Panc1 (cell line): ENCODE data around the gene LTC4S. TPM values are rescaled to one million over a fixed set of nuclear protein-coding genes. Genes with fewer than 3 reads are reported as not detected.

ENCODE experiments used
- ATAC-seq: fragments of 200-7000 bp; cut with Tn5 transposase; 2 replicates; pipeline ENCODE4 v1.9.1; 2020; ENCODE audit warnings: mild to moderate bottlenecking, moderate library complexity
- BruUV-seq: library from RNA; stranded (reverse); fragments of 400-500 nt; replicated peaks from 2 replicates; lab custom pipeline; 2021; lab: Mats Ljungman, UMichigan
- CTCF ChIA-PET: fragments of 300-600 bp; sonication (Branson Sonifier 250); formaldehyde crosslinking; loops from one replicate; lab custom pipeline; 2022; ENCODE audit warnings: antibody characterized with exemption; lab: Charles Lee
- POLR2A ChIA-PET: fragments of 300-600 bp; sonication (Branson Sonifier 250); formaldehyde crosslinking; loops from one replicate; lab custom pipeline; 2022; ENCODE audit warnings: antibody characterized with exemption; lab: Charles Lee
- DNase-seq: peaks from one replicate; pipeline ENCODE4 v3.0.0-alpha.2; 2010; ENCODE audit warnings: low read depth, low spot score
- H3K27ac ChIP-seq: 2 replicates; pipeline ENCODE4 v1.5.1; 2011; ENCODE audit warnings: mild to moderate bottlenecking, low read length, inconsistent platforms
- H3K27me3 ChIP-seq: fragments of 200-500 bp; sonication (Bioruptor generic); 2 replicates; pipeline ENCODE4 v1.6.0; 2014; ENCODE audit warnings: low read length, inconsistent platforms; ENCODE audit not compliant: control insufficient read depth, insufficient read depth
- H3K36me3 ChIP-seq: fragments of 200-500 bp; sonication (Bioruptor generic); 2 replicates; pipeline ENCODE4 v1.5.1; 2014; ENCODE audit warnings: inconsistent platforms, mild to moderate bottlenecking, low read length, moderate library complexity; ENCODE audit not compliant: control insufficient read depth, insufficient read depth
- H3K4me1 ChIP-seq: 2 replicates; pipeline ENCODE4 v1.5.1; 2011; ENCODE audit warnings: inconsistent platforms, mild to moderate bottlenecking, low read length, moderate library complexity; ENCODE audit not compliant: control insufficient read depth, insufficient read depth
- H3K4me3 ChIP-seq, 2 experiments: 2 replicates each; pipeline ENCODE4 v1.5.1; 2011 to 2012; ENCODE audit warnings: low read depth in 2 of 2, low read length in 2 of 2, mild to moderate bottlenecking in 2 of 2, inconsistent platforms in 1 of 2, moderate library complexity in 1 of 2
- H3K9me3 ChIP-seq: fragments of 200-500 bp; sonication (Bioruptor generic); 2 replicates; pipeline ENCODE4 v1.5.1; 2014; ENCODE audit warnings: low read depth, mild to moderate bottlenecking, inconsistent platforms, low read length, moderate library complexity; ENCODE audit not compliant: control insufficient read depth, insufficient read depth
- POLR2AphosphoS5 ChIP-seq: IDR thresholded peaks from 2 replicates; pipeline ENCODE4 v1.6.1; 2012; ENCODE audit warnings: mild to moderate bottlenecking, low read depth, low read length, moderate library complexity
- REST ChIP-seq, 2 experiments: IDR thresholded peaks; 2 replicates each; pipeline ENCODE4 v1.6.1; 2011 to 2012; ENCODE audit warnings: low read depth in 2 of 2, control low read depth in 1 of 2, low read length in 1 of 2, mild to moderate bottlenecking in 1 of 2, moderate library complexity in 1 of 2; ENCODE audit not compliant: insufficient read depth in 1 of 2
- SIN3A ChIP-seq: IDR thresholded peaks from 2 replicates; pipeline ENCODE4 v1.6.1; 2012; ENCODE audit warnings: low read depth, mild to moderate bottlenecking, low read length, moderate library complexity, borderline replicate concordance; ENCODE audit not compliant: insufficient read depth
- TCF7L2 ChIP-seq: IDR thresholded peaks from 2 replicates; pipeline ENCODE4 v1.6.1; 2011; ENCODE audit warnings: mild to moderate bottlenecking, low read depth, low read length, inconsistent platforms
- in situ Hi-C: cut with HindIII; loops from 2 replicates; pipeline ENCODE4 v1.10.0; 2016; ENCODE audit warnings: low sequenced_read_pairs, low pct_unique_long_range_greater_than_20kb
- intact Hi-C: fragments of 100-400 bp; cut with micrococcal nuclease; formaldehyde crosslinking; loops from one replicate; pipeline ENCODE4 v1.10.0; 2022; ENCODE audit not compliant: unreplicated experiment
- total RNA-seq: library from RNA; stranded (reverse); gene quantifications from one replicate; pipeline ENCODE4 v1.2.1, GENCODE V29; 2021; ENCODE audit not compliant: unreplicated experiment
- TF ChIP-seq, protein P1 (sequence below): fragments of 450-650 bp; IDR thresholded peaks from 2 replicates; pipeline ENCODE4 v1.5.1; 2017; ENCODE audit warnings: mild to moderate bottlenecking

LTC4S gene
- total RNA-seq, 1 experiment from 2014 or later = 0.69 TPM

- no peak overlapping the region for H3K4me3 ChIP-seq
- DNase-seq (no peak), ATAC-seq (no peak)
- in situ Hi-C loops = no loop called here
- ChIA-PET POLR2A (no interaction called here), CTCF (interaction anchor here (0.6 to 2.0 kb wide), 2 partner anchors 27 to 1356 kb away, joined by 12 to 16 read pairs; no protein-coding TSS in a partner anchor)
- no peaks in the 10 kb centered on the region for H3K9me3 ChIP-seq
- no peaks in the 10 kb centered on the region for H3K27me3 ChIP-seq
- intact Hi-C loops = no loop called here
- H3K27ac ChIP-seq = peak overlapping the region; percentile 57
- peaks cover 72% of the 10 kb centered on the region for H3K4me1 ChIP-seq
- TF ChIP-seq SIN3A = no peak
- TF ChIP-seq REST (IDR thresholded peaks at IDR 0.05; ENCODE audit: insufficient read depth in 1 of 2, low read depth in 2 of 2, low read length in 1 of 2) = no peak
- no peak for TF ChIP-seq TCF7L2
- TF ChIP-seq, protein P1, sequence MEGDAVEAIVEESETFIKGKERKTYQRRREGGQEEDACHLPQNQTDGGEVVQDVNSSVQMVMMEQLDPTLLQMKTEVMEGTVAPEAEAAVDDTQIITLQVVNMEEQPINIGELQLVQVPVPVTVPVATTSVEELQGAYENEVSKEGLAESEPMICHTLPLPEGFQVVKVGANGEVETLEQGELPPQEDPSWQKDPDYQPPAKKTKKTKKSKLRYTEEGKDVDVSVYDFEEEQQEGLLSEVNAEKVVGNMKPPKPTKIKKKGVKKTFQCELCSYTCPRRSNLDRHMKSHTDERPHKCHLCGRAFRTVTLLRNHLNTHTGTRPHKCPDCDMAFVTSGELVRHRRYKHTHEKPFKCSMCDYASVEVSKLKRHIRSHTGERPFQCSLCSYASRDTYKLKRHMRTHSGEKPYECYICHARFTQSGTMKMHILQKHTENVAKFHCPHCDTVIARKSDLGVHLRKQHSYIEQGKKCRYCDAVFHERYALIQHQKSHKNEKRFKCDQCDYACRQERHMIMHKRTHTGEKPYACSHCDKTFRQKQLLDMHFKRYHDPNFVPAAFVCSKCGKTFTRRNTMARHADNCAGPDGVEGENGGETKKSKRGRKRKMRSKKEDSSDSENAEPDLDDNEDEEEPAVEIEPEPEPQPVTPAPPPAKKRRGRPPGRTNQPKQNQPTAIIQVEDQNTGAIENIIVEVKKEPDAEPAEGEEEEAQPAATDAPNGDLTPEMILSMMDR = no peak
- TF ChIP-seq POLR2AphosphoS5 = no peak; the same call in 1 of the 2 replicates
- BruUV-seq = TSS peak; percentile 29
- peaks cover 21% of the 10 kb centered on the region for H3K36me3 ChIP-seq
Measured at GRCh38 chr5:179828756-179829421, 35.1 kb downstream of the LTC4S start.

DNA sequence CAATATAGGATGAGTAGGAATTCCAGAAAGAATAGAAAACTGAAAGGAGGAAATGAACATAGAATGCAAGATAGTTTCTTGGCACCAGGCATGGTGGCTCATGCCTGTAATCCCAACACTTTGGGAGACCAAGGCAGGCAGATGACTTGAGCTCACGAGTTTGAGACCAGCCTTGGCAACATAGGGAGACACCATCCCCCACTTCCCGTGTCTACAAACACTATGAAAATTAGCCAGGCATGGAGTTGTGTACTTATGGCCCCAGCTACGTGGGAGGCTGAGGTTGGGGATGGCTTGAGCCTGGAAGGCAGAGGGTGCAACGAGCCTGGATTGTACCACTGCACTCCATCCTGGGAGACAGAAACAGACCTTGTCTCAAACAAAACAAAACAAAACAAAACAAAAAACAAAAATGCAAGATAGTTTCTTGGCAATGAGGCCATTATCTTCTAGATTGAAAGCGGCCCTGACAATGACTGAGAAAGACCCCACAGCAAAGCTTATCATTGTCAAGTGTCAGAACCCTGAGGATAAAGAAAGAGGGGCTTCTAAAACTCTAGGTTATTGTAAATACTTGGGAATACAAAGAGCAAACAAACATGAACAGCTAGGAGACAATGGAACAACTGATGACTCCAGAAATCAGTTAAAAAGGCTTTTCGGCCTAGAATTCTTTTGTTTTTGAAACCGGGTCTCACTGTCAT lies 36.1 kb downstream of the LTC4S start:
- no peaks in the 10 kb centered on the region for H3K9me3 ChIP-seq
- H3K27me3 ChIP-seq = no peaks in the 10 kb centered on the region
- no TSS peak for BruUV-seq
- in situ Hi-C loops = no loop called here
- H3K27ac ChIP-seq = 0 out of 2 replicates have a peak overlapping the region, but pooled peaks have one; percentile 1
- no peak overlapping the region for H3K4me3 ChIP-seq
- TF ChIP-seq, protein P1 = no peak
- TF ChIP-seq POLR2AphosphoS5 (peak; percentile 74), TCF7L2 (no peak)
- ChIA-PET POLR2A (interaction anchor here (0.6 to 0.7 kb wide), 2 partner anchors 35 to 1221 kb away, joined by 3 to 7 read pairs; no protein-coding TSS in a partner anchor), CTCF (interaction anchor here (2.0 kb wide), 1 partner anchor 28 kb away, joined by 12 read pairs; no protein-coding TSS in a partner anchor)
- no peak for DNase-seq
- H3K36me3 ChIP-seq = peaks cover 16% of the 10 kb centered on the region
- intact Hi-C loops = no loop called here
- no peak for ATAC-seq
- H3K4me1 ChIP-seq = peaks cover 62% of the 10 kb centered on the region
